ENCODE results near the gene CAPS2. TPM values are rescaled to one million over a fixed set of nuclear protein-coding genes. Genes with fewer than 3 reads are reported as not detected.
"Not testable (repeated sequence)": the region's sequence is repeated elsewhere in the genome, so short reads cannot be mapped to it uniquely, and the experiment has no call there.

The CAPS2 gene
- total RNA-seq, 1 donor from 2014 or later: 12.1 TPM

DNA sequence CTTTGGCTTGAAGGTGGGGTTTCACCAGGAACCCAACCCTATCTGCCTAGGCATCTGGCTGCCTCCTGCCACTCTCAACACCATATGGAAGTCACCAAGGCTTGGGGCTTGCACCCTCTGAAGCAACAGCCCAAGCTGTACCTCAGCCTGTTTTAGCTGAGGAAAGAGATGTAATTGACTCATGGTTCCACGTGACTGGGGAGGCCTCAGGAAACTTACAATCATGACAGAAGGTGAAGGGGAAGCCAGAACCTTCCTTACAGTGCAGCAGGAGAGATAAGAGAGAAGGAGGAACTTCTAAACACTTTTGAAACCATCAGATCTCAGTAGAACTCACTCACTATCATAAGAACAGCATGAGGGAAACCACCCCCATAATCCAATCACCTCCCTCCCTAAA, 31.3 kb upstream of the CAPS2 start:
- DNase-seq (no peak), ATAC-seq (no peak)
- TF ChIP-seq, protein P1, sequence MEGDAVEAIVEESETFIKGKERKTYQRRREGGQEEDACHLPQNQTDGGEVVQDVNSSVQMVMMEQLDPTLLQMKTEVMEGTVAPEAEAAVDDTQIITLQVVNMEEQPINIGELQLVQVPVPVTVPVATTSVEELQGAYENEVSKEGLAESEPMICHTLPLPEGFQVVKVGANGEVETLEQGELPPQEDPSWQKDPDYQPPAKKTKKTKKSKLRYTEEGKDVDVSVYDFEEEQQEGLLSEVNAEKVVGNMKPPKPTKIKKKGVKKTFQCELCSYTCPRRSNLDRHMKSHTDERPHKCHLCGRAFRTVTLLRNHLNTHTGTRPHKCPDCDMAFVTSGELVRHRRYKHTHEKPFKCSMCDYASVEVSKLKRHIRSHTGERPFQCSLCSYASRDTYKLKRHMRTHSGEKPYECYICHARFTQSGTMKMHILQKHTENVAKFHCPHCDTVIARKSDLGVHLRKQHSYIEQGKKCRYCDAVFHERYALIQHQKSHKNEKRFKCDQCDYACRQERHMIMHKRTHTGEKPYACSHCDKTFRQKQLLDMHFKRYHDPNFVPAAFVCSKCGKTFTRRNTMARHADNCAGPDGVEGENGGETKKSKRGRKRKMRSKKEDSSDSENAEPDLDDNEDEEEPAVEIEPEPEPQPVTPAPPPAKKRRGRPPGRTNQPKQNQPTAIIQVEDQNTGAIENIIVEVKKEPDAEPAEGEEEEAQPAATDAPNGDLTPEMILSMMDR (IDR thresholded peaks at IDR 0.05): no peak
- no peaks in the 10 kb centered on the region for H3K36me3 ChIP-seq
- no peaks in the 10 kb centered on the region for H3K4me1 ChIP-seq
- no peaks in the 10 kb centered on the region for H3K9me3 ChIP-seq
- no peaks in the 10 kb centered on the region for H3K27me3 ChIP-seq (ENCODE audit: low read depth)
- intact Hi-C loops (cut with DNase I): no loop called here
- H3K27ac ChIP-seq: no peak overlapping the region
- H3K4me3 ChIP-seq: no peak overlapping the region

DNA sequence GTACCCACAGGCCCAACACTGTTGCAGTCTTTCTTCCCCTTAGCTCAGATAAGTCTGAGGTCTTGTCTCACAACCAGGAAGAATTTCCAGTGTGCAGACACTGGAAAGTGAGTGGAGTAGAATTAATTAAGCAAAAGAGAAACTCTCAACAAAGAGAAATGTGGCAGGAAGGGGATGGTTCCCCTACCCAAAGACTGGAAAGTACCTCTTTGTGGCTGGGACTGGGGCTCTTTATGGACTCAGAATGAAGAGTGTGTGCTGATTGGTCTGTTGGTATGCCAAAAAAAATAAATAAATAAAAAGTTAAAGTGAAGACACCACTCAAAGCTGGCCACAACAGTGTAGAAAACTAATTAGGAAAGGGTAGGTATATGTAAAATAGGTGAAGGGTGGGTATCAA, 30.8 kb upstream of the CAPS2 start:
- TF ChIP-seq, protein P1 (IDR thresholded peaks at IDR 0.05): no peak
- no peaks in the 10 kb centered on the region for H3K36me3 ChIP-seq
- no peak overlapping the region for H3K27ac ChIP-seq
- H3K27me3 ChIP-seq (ENCODE audit: low read depth): no peaks in the 10 kb centered on the region
- H3K9me3 ChIP-seq: no peaks in the 10 kb centered on the region
- no peaks in the 10 kb centered on the region for H3K4me1 ChIP-seq
- DNase-seq: no peak
- intact Hi-C loops (cut with DNase I): no loop called here
- H3K4me3 ChIP-seq: no peak overlapping the region
- ATAC-seq: no peak

DNA sequence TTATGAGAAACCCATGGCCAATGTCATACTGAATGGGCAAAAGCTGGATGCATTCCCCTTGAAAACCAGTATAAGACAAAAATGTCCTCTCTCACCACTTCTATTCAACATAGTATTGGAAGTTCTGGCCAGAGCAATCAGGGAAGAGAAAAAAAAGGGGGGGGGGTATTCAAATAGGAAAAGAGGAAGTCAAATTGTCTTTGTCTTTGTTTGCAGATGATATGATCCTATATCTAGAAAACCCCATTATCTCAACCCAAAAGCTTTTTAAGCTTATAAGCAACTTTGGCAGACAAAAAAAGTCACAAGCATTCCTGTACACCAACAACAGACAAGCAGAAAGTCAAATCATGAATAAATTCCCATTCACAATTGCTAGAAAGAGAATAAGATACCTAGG, 23.9 kb upstream of the CAPS2 start:
- TF ChIP-seq, protein P1 (IDR thresholded peaks at IDR 0.05): no peak
- intact Hi-C loops (cut with DNase I): no loop called here
- Histone ChIP-seq H3K4me3 (no peak overlapping the region), H3K27me3 (ENCODE audit: low read depth) (no peaks in the 10 kb centered on the region), H3K4me1 (no peaks in the 10 kb centered on the region), H3K9me3 (peaks cover 17% of the 10 kb centered on the region), H3K27ac (no peak overlapping the region), H3K36me3 (no peaks in the 10 kb centered on the region)
- ATAC-seq: no peak
- DNase-seq: no peak

DNA sequence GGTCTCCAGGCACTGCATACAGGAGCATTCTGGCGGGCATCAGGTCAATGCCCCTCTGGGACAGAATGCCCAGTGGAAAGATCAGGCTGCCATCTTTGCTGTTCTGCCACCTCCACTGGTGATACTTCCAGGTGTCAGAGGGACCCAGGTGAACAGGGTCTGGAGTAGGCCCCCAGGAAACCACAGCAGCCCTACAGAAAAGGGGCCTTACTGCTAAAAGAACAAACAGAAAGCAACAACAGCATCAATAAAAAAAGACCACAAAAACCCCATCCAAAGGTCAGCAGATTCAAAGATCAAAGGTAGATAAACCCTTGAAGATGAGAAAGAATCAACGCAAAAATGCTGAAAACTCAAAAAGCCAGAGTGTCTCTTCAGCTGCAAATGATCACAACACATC, 20.3 kb upstream of the CAPS2 start:
- H3K9me3 ChIP-seq: peaks cover 12% of the 10 kb centered on the region
- H3K4me3 ChIP-seq: no peak overlapping the region
- no peaks in the 10 kb centered on the region for H3K4me1 ChIP-seq
- ATAC-seq (no peak), DNase-seq (no peak)
- intact Hi-C loops (cut with DNase I): no loop called here
- H3K27me3 ChIP-seq (ENCODE audit: low read depth): no peaks in the 10 kb centered on the region
- no peaks in the 10 kb centered on the region for H3K36me3 ChIP-seq
- H3K27ac ChIP-seq: no peak overlapping the region
- TF ChIP-seq, protein P1 (IDR thresholded peaks at IDR 0.05): no peak

DNA sequence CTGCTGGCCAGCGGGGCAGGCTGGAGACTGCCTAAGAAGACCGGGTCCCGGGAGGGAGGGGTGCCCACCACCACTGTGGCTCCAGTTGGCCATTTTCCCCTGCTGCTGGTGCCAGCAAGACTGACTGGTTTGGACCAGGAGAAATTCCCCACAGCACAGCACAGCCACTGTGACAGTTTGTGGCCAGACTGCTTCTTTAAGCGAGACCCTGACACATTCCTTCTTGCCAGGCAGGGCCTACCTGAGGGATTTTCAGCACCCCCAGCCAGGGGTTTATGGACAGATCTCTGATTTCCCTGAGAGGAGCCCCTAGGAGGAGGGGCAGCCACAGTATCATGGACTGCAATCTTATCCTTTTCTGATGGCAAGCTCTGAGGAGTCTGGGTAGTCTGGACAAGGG, 19.8 kb upstream of the CAPS2 start:
- intact Hi-C loops (cut with DNase I): no loop called here
- Histone ChIP-seq H3K36me3 (no peaks in the 10 kb centered on the region), H3K9me3 (peaks cover 8% of the 10 kb centered on the region), H3K27me3 (ENCODE audit: low read depth) (no peaks in the 10 kb centered on the region), H3K4me3 (no peak overlapping the region), H3K4me1 (no peaks in the 10 kb centered on the region), H3K27ac (no peak overlapping the region)
- TF ChIP-seq, protein P1 (IDR thresholded peaks at IDR 0.05): no peak
- DNase-seq (no peak), ATAC-seq (no peak)

DNA sequence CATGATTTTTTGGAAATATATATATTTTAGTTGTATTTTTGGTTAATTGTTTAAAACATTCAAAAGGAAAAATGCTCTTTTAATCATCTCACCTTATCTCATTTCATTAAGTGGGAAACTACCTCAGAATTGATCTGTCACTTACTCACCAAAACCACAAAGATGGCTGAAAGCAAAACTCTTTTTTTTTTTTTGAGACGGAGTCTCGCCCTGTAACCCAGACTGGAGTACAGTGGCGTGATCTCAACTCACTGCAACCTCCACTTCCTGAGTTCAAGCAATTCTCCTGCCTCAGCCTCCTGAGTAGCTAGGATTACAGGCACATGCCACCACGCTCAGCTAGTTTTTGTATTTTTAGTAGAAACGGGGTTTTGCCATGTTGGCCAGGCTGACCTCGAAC, 16.1 kb upstream of the CAPS2 start:
- H3K9me3 ChIP-seq; H3K27me3 ChIP-seq (ENCODE audit: low read depth); DNase-seq; intact Hi-C loops (cut with DNase I); H3K4me3 ChIP-seq; H3K4me1 ChIP-seq; H3K27ac ChIP-seq; ATAC-seq; H3K36me3 ChIP-seq: not testable (repeated sequence)
